HG03103 (cell line): ENCODE measurements around the gene TDRD10.
"Not testable (repeated sequence)": the region's sequence is repeated elsewhere in the genome, so short reads cannot be mapped to it uniquely, and the experiment has no call there.

Source experiments
- ATAC-seq: cut with Tn5 transposase; IDR thresholded peaks from one replicate; pipeline ENCODE4 v1.9.1; 2021; ENCODE audit warnings: low read depth; ENCODE audit not compliant: unreplicated experiment

TDRD10 gene

DNA sequence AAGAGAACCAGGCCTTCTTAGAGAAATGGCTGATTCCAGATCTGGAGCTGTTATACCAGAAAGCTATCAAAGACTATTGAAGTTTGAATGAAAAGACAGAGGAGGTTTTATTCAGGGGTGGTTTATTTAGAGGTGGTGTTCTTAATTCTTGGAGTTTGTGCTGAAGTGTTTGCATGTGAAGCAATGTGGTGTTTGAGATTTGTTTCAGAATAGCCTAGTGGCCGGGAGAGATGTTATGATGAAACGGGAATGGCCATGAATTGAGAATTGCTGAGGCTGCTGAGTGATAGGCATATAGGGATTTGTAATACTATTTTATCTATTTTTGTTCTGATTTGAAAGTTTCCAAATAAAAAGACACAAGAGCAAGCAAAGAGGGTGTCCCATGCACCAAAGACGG, 10.7 kb downstream of the TDRD10 start:
- ATAC-seq: no peak

GRCh38 chr1:154514066-154514553, 12.1 kb downstream of the TDRD10 start:
- ATAC-seq: no peak

DNA sequence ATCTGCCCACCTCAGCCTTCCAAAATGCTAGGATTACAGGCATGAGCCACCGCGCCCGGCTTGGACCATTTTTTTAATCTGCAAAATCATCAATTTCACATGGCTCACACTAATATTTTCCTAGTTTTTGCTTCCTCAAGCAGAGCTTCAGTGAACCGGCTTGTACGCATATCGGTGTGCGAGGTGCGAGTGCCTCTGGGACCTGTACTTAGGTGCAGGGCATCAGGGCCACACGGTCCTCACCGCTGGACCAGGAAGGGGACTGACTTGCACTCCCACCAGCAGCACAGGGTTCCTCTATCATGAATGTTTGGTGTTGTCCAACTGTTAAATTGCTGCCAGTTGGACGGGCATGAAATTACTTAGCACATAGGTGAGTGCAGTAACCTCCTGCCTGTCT, 15.6 kb downstream of the TDRD10 start:
- ATAC-seq: no peak

GRCh38 chr1:154519591-154519991, 17.6 kb downstream of the TDRD10 start:
- no peak for ATAC-seq

DNA sequence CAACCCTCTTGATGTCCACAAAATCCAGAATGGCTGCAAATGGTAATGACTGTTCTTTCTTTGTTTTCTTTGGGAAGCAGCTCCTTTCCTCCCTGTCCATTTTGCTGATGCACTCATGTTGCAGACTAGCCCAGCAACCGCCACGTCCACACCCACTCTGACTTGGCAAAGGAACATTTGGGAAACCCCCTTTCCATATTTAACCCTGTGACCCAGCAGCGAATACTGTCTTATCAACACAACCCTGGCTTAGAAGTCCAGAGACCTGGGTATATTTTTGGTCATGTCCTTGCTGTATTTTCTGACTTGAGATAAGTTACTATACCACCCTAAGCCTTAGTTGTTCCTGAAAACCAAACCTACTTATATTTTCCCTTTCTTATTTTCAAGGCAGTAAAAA, 18.3 kb downstream of the TDRD10 start:
- no peak for ATAC-seq

- no peak for ATAC-seq
These were observed 19.7 kb downstream of the TDRD10 start for GRCh38 chr1:154521695-154522094.

DNA sequence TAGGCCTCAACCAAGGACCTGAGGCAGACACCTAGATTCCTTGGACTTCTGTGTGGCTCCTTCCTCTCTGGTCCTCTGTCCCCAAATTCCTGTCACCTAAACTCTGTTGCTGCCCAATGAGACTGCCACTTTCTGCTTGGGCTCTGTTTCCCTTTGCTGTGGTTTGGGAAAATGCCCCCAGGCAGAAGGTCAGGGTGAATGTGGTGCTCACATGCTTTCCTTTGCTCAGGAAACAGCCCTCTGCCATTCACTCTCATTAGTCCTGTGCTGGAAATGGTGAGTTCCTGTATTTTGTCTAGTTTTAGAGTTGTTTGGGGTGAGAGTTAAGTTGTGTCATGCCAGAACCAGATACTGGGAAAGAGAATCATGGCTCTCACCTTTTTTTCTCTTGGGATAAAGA, 22.9 kb downstream of the TDRD10 start:
- no peak for ATAC-seq

- no peak for ATAC-seq
These were observed 25.2 kb downstream of the TDRD10 start for GRCh38 chr1:154527192-154527591.

GRCh38 chr1:154529308-154529707, 27.3 kb downstream of the TDRD10 start:
- ATAC-seq: no peak

- ATAC-seq: not testable (repeated sequence)
These were observed 29.9 kb downstream of the TDRD10 start for GRCh38 chr1:154531950-154532349.

DNA sequence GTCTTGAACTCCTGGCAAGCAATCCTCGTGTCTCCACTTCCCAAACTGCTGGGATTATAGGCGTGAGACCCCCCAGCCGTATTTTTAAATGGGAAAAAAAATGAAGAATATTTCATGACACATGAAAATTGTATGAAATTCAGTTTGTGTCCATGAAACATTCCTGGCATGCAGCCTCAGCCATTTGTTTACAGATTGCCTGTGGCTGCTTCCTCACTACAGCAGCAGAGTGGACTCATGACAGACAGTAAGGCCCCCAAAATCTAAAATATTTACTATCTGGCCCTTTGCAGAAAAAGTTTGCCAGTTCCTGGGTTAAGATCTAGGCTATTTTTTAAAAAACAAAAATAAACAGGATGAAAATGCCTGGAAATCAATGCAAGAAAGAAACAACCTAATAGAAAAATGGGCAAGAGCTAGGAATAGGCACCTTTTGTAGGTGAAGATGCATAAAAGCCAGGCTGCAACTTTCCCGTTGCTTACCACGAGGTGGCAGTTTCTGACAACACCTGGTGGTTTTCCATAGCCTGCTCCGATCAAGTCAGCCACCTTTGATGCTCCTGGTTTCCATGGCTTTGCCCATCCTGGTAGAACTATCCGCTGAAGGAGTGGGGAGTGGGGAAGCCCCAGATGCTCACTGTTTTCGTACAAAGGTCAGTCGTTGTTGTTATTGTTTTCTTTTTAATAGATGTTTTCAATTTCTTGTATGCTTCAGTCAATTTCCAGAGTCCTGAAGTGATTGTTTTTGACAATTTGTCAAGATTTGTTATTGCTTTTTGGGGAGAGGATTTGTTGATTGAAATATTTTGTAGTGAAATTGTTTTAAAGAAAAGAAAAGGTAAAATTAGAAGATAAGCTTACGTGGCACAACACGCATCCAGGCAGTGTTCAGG, 32.2 kb downstream of the TDRD10 start:
- no peak for ATAC-seq

- ATAC-seq: no peak
These were observed 34.6 kb downstream of the TDRD10 start for GRCh38 chr1:154536570-154536969.

- no peak for ATAC-seq
These were observed 37.8 kb downstream of the TDRD10 start for GRCh38 chr1:154539486-154540483.

- ATAC-seq: no peak
These were observed 39.2 kb downstream of the TDRD10 start for GRCh38 chr1:154541231-154541630.

DNA sequence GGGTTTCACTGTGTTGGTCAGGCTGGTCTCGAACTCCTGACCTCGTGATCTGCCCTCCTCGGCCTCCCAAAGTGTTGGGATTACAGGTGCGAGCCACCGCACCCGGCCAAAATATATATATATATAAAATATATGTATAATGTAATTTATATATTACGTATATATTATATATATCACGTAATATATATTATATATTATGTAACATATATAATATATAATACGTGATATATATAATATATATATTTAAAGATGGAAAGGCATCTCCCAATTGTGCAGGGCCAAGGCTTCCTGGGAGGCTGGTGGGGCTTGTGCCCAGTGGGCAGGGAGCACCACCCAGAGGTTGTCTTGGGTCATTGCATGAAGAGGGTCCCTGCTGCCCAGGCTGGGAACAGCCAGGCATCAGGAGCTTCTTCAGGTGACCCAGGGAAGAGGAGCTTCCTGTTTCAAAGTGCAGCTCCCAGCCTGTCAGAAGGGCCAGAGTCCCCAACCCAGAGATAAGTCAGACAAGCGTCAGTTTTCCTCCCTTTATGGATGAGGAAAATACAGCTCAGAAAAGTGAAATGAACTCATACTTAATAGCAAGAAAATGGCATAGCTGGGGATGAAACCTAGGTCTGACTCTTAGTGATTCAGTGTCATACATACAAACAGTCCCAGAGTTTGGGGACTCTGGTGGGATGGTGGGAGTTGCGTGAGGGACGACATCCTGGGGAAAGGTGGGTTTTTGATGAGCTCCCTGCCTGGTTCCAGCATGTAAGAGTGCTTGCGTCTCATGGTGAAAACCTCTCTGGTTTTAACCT, 44.4 kb downstream of the TDRD10 start:
- no peak for ATAC-seq

DNA sequence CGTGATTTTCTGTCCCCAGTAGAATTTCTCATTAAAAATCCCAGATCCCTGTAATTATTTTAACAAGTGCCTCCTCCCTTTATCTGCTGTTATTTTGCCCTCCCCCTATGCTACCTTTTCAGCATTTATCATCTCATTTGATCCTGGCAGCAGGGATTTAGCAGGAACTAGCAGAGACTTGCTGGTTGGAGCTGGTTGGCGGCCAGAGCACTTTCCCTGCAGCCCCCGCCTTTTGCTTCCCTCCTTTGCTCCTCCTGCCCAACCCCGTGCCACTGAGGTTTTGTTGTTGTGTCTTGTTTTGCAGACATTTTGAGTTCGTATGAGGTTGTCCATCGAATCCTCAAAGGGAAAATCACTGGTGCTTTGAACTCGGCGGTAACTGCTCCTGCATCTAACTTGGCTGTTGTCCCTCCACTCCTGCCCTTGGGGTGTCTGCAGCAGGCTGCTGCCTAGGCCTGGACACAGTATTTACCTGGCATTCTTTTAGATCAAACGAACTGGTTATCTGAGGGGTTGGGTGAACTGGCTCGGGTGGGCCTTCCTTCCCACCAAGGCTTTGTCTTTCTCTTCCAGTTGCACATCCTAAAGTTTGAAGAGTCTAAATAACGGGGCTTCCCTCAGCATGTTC, 45.2 kb downstream of the TDRD10 start:
- no peak for ATAC-seq

DNA sequence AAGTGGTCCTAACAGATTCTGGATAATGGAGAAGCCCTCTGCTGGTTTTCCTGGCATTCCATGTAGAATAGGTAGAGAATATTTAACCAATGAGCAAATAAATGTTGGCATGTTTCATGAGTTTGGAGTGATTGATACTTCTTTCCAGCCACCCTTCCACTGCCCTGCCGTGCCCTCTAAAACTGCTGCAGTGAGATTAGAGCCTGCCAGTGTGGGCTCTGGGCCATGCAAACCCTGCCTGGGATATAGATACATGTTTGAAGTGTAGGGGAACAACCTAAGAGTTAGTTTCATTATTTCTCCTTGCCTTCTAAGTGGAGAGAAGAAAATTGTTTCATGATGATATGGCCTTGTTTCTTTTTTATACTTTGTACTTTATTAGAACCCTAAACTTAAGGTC, 46.0 kb downstream of the TDRD10 start:
- no peak for ATAC-seq

DNA sequence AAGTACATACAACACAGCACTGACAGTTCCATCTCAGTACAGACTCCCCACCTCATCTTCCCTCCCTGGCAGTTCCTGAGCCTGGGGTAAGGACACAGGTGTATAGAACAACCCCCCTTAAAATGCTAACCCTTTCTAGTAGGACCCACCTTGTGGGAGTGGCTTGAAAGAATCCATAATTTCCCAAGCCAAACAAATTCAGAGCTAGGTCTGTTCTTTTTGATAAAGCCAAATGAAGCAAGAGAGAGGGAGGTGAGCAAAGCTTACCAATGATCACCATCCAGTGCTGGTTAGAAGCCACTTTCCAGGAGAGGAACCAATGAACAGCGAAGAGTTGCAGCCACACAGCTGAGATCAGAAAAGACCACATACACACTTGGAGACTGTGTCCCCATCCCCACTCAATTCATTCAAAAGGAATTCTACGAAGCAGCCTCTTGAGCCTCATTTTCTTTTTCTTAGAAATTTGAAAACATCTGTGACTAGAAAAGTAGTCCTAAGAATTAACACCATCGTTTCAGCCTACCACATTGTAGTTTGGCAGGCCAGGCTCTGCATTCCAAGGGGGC, 47.3 kb downstream of the TDRD10 start:
- no peak for ATAC-seq

- ATAC-seq: no peak
These were observed 48.1 kb downstream of the TDRD10 start for GRCh38 chr1:154550070-154550469.

DNA sequence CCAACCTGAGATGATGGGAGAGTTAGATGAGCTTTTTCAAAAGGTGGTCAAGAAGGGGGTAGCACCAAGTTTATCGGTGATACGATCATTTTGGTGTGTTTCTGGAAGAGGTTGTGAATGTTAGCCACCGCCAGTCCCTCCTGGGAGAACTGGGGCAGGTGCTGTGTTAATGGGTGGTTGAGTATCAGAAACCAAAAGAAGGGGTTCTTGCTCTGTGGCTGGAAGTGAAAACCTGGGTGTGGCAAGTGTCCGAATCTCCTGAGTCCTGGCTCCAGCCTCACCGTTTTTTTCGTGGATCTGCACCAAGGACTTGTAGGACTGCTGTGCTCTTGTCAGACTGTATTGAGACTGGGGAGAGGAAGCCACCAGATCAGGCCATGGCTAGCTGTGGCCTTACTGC, 48.6 kb downstream of the TDRD10 start:
- no peak for ATAC-seq
